SK-N-SH (cell line): ENCODE measurements around the gene SVBP. TPM values are rescaled to one million over a fixed set of nuclear protein-coding genes. Genes with fewer than 3 reads are reported as not detected.

Experiments
- CTCF ChIA-PET: fragments of 300-600, 350-600 bp; formaldehyde crosslinking; extraction: SDS; loops from one replicate; lab custom pipeline; 2021; lab: Yijun Ruan, JAX
- POLR2A ChIA-PET: fragments of 350-600 bp; sonication (Branson Sonifier 250); formaldehyde crosslinking; extraction: SDS; loops from one replicate; lab custom pipeline; 2020; ENCODE audit warnings: antibody characterized with exemption, inconsistent platforms; lab: Yijun Ruan, JAX
- DNase-seq: peaks from one replicate; pipeline ENCODE4 v3.0.0; 2012
- H2AFZ ChIP-seq: fragments of 200-600 bp; sonication (generic); 2 replicates; pipeline ENCODE4 v1.8.1; 2016; ENCODE audit warnings: antibody characterized with exemption, mild to moderate bottlenecking, low read depth
- H3F3A ChIP-seq: fragments of 200-600 bp; sonication (generic); replicated peaks from 2 replicates; pipeline ENCODE3; 2016; ENCODE audit warnings: antibody characterized with exemption, mild to moderate bottlenecking; ENCODE audit not compliant: insufficient read depth
- H3K27ac ChIP-seq, 2 experiments: fragments of 200-500 bp in 1 of 2; fragments of 200-600 bp in 1 of 2; sonication (Bioruptor generic) in 1 of 2; sonication (generic), shearing (Covaris generic) in 1 of 2; 2 replicates each; pipeline versions ENCODE4 v1.5.1 to v1.6.1; 2014 to 2016; ENCODE audit warnings: low read depth in 2 of 2, inconsistent platforms in 1 of 2, low read length in 1 of 2, mild to moderate bottlenecking in 1 of 2, mixed read lengths in 1 of 2
- H3K27me3 ChIP-seq: fragments of 200-600 bp; sonication (generic), shearing (Covaris generic); 2 replicates; pipeline ENCODE4 v1.6.1; 2016; ENCODE audit warnings: mixed run types; ENCODE audit not compliant: insufficient read depth
- H3K36me3 ChIP-seq, 2 experiments: fragments of 200-500 bp in 1 of 2; fragments of 200-600 bp in 1 of 2; sonication (Bioruptor generic) in 1 of 2; sonication (generic) in 1 of 2; replicated peaks in 1 of 2; 2 replicates each; pipeline versions ENCODE3 to v1.5.1; 2014 to 2016; ENCODE audit warnings: low read length in 1 of 2, mild to moderate bottlenecking in 1 of 2; ENCODE audit not compliant: insufficient read depth in 2 of 2, control insufficient read depth in 1 of 2
- H3K4me1 ChIP-seq, 2 experiments: fragments of 200-500 bp in 1 of 2; fragments of 200-600 bp in 1 of 2; sonication (Bioruptor generic) in 1 of 2; sonication (generic), shearing (Covaris generic) in 1 of 2; 2 replicates each; pipeline versions ENCODE4 v1.5.1 to v1.6.1; 2014 to 2016; ENCODE audit warnings: low read depth in 1 of 2, low read length in 1 of 2, mixed run types in 1 of 2; ENCODE audit not compliant: insufficient read depth in 2 of 2, control insufficient read depth in 1 of 2
- H3K4me2 ChIP-seq: fragments of 200-600 bp; sonication (generic), shearing (Covaris generic); 2 replicates; pipeline ENCODE4 v1.6.1; 2017; ENCODE audit warnings: mixed run types
- H3K4me3 ChIP-seq, 2 experiments: fragments of 200-500 bp in 1 of 2; fragments of 200-600 bp in 1 of 2; sonication (Bioruptor generic) in 1 of 2; sonication (generic), shearing (Covaris generic) in 1 of 2; 2 replicates each; pipeline versions ENCODE4 v1.5.1 to v1.8.1; 2014 to 2016; ENCODE audit warnings: low read depth in 2 of 2, inconsistent platforms in 1 of 2, low read length in 1 of 2, mild to moderate bottlenecking in 1 of 2, mixed read lengths in 1 of 2, moderate library complexity in 1 of 2
- H3K79me2 ChIP-seq: fragments of 200-600 bp; sonication (generic); 2 replicates; pipeline ENCODE4 v1.8.1; 2017; ENCODE audit warnings: mild to moderate bottlenecking; ENCODE audit not compliant: insufficient read depth
- H3K9ac ChIP-seq: fragments of 200-600 bp; sonication (generic); 2 replicates; pipeline ENCODE4 v1.6.1; 2017; ENCODE audit warnings: mixed run types
- H3K9me2 ChIP-seq: fragments of 200-600 bp; sonication (generic); 2 replicates; pipeline ENCODE4 v1.6.1; 2017; ENCODE audit warnings: mixed run types
- H3K9me3 ChIP-seq: fragments of 200-600 bp; sonication (generic); 2 replicates; pipeline ENCODE4 v1.6.1; 2017; ENCODE audit warnings: mixed run types, mild to moderate bottlenecking, moderate library complexity
- H4K20me1 ChIP-seq: fragments of 200-600 bp; sonication (generic); 2 replicates; pipeline ENCODE4 v1.6.1; 2017; ENCODE audit warnings: mild to moderate bottlenecking, mixed run types; ENCODE audit not compliant: insufficient read depth
- FOSL2 ChIP-seq: IDR thresholded peaks from 2 replicates; pipeline ENCODE4 v1.4.0; 2012; ENCODE audit warnings: low read depth, mild to moderate bottlenecking, moderate library complexity, borderline replicate concordance
- FOXM1 ChIP-seq: IDR thresholded peaks from 2 replicates; pipeline ENCODE4 v1.4.0; 2012; ENCODE audit warnings: low read depth, mild to moderate bottlenecking
- JUND ChIP-seq: IDR thresholded peaks from 2 replicates; pipeline ENCODE4 v1.4.0; 2012
- MXI1 ChIP-seq: IDR thresholded peaks from 2 replicates; pipeline ENCODE4 v1.6.1; 2012; ENCODE audit warnings: mild to moderate bottlenecking, low read depth, low read length, improper control_type of control experiment
- NFIC ChIP-seq: IDR thresholded peaks from 2 replicates; pipeline ENCODE4 v1.4.0; 2012; ENCODE audit warnings: borderline replicate concordance
- POLR2AphosphoS5 ChIP-seq: IDR thresholded peaks from 2 replicates; pipeline ENCODE4 v1.6.1; 2012; ENCODE audit warnings: low read depth, low read length
- RCOR1 ChIP-seq: fragments of 150-350 bp; IDR thresholded peaks from 2 replicates; pipeline ENCODE4 v1.6.1; 2017; ENCODE audit warnings: antibody characterized with exemption, low read length
- RFX5 ChIP-seq: IDR thresholded peaks from 2 replicates; pipeline ENCODE4 v1.6.1; 2012; ENCODE audit warnings: mild to moderate bottlenecking, improper control_type of control experiment, low read length
- RXRA ChIP-seq: IDR thresholded peaks from 2 replicates; pipeline ENCODE4 v1.4.0; 2012; ENCODE audit warnings: low read depth, mild to moderate bottlenecking, borderline replicate concordance
- SMC3 ChIP-seq: IDR thresholded peaks from 2 replicates; pipeline ENCODE4 v1.6.1; 2012; ENCODE audit warnings: low read depth, low read length, improper control_type of control experiment
- TCF12 ChIP-seq: IDR thresholded peaks from 2 replicates; pipeline ENCODE4 v1.4.0; 2012
- TEAD4 ChIP-seq: IDR thresholded peaks from 2 replicates; pipeline ENCODE4 v1.4.0; 2012; ENCODE audit warnings: mild to moderate bottlenecking, borderline replicate concordance; ENCODE audit not compliant: insufficient read depth
- YY1 ChIP-seq: IDR thresholded peaks from 2 replicates; pipeline ENCODE4 v1.4.0; 2012; ENCODE audit warnings: low read depth, mild to moderate bottlenecking
- WGBS: methylation state at CpG from one replicate; pipeline ENCODE4 v1.1.6; 2017; ENCODE audit warnings: low lambda C conversion rate; 5-methylcytosine and 5-hydroxymethylcytosine counted together
- polyA plus RNA-seq, 3 experiments: library from polyadenylated mRNA; depleted of rRNA; stranded (reverse); fragments of >200 nt; gene quantifications; 2 replicates each; pipeline ENCODE4 v1.2.3, GENCODE V29; 2012
- TF ChIP-seq, protein P1 (sequence below): IDR thresholded peaks from 2 replicates; pipeline ENCODE4 v1.4.0; 2012; ENCODE audit warnings: low read depth, borderline replicate concordance
- TF ChIP-seq, protein P2 (sequence below): fragments of 150-350 bp; IDR thresholded peaks from 2 replicates; pipeline ENCODE4 v1.6.1; 2017; ENCODE audit warnings: antibody characterized with exemption, low read length, low read depth, borderline replicate concordance
- TF ChIP-seq, protein P3 (sequence below): IDR thresholded peaks from 2 replicates; pipeline ENCODE4; 2012
- TF ChIP-seq, protein P4 (sequence below): IDR thresholded peaks from 2 replicates; pipeline ENCODE4 v1.4.0; 2012; ENCODE audit warnings: low read depth

The SVBP gene
- polyA plus RNA-seq, 1 of the 3 experiments (the other 2 are of a cell fraction) = 18.6 TPM

DNA sequence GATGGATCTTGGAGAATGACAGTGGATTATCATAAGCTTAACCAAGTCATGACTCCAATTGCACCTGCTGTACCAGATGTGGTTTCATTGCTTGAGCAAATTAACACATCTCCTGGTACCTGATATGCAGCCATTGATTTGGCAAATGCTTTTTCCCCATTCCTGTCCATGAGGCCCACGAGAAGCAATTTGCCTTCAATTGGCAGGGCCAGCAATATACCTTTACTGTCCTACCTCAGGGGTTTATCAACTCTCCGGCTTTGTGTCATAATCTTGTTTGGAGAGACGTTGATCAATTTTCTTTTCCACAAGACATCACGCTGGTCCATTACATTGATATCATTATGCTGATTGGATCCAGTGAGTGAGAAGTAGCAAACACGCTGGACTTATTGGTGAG lies 49.4 kb upstream of the SVBP start:
- H3K27ac ChIP-seq = no peak overlapping the region
- no peaks in the 10 kb centered on the region for H3F3A ChIP-seq
- ChIA-PET CTCF (interaction anchor here (1.7 kb wide), 1 partner anchor 14 kb away, joined by 4 read pairs; no protein-coding TSS in a partner anchor), POLR2A (no interaction called here)
- no peak overlapping the region for H3K4me3 ChIP-seq
- H4K20me1 ChIP-seq = no peaks in the 10 kb centered on the region
- no peaks in the 10 kb centered on the region for H3K79me2 ChIP-seq
- no peaks in the 10 kb centered on the region for H3K4me1 ChIP-seq
- no peak for DNase-seq
- no peak overlapping the region for H3K9ac ChIP-seq
- H3K9me3 ChIP-seq = no peaks in the 10 kb centered on the region
- H3K27me3 ChIP-seq = no peaks in the 10 kb centered on the region; the same call in 1 of the 2 replicates
- H3K36me3 ChIP-seq = no peaks in the 10 kb centered on the region
- 27% methylated on average over 5 of the region's 5 CpGs for WGBS
- H3K9me2 ChIP-seq = no peaks in the 10 kb centered on the region
- H2AFZ ChIP-seq = no peak overlapping the region
- TF ChIP-seq, protein P1, sequence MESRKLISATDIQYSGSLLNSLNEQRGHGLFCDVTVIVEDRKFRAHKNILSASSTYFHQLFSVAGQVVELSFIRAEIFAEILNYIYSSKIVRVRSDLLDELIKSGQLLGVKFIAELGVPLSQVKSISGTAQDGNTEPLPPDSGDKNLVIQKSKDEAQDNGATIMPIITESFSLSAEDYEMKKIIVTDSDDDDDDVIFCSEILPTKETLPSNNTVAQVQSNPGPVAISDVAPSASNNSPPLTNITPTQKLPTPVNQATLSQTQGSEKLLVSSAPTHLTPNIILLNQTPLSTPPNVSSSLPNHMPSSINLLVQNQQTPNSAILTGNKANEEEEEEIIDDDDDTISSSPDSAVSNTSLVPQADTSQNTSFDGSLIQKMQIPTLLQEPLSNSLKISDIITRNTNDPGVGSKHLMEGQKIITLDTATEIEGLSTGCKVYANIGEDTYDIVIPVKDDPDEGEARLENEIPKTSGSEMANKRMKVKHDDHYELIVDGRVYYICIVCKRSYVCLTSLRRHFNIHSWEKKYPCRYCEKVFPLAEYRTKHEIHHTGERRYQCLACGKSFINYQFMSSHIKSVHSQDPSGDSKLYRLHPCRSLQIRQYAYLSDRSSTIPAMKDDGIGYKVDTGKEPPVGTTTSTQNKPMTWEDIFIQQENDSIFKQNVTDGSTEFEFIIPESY = no peak
- TF ChIP-seq, protein P2, sequence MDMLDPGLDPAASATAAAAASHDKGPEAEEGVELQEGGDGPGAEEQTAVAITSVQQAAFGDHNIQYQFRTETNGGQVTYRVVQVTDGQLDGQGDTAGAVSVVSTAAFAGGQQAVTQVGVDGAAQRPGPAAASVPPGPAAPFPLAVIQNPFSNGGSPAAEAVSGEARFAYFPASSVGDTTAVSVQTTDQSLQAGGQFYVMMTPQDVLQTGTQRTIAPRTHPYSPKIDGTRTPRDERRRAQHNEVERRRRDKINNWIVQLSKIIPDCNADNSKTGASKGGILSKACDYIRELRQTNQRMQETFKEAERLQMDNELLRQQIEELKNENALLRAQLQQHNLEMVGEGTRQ = no peak
- no peak for TF ChIP-seq FOSL2
- no peak for TF ChIP-seq RXRA
- H3K4me2 ChIP-seq = no peak overlapping the region

DNA sequence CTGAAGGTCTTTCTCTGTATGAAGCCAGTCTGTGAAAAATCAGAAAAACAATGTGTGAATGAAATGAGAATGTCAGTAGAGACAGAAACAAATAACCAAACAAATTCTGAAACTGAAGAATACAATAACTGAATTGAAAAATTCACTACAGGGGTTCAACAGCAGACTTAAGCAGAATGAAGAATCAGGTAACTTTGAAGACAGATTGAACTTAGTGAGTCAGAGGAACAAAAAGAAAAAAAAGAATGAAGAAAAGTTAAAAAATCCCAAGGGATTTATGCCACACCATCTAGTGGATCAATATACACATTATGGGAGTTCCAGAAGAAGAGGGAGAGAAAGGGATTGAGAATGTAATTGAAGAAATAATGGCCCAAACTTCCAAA lies 43.8 kb upstream of the SVBP start:
- Histone ChIP-seq H2AFZ (no peak overlapping the region), H3K36me3 (no peaks in the 10 kb centered on the region), H3K9me2 (no peaks in the 10 kb centered on the region), H3K4me3 (no peak overlapping the region), H3K27ac (no peak overlapping the region), H3K4me2 (no peak overlapping the region), H3K4me1 (no peaks in the 10 kb centered on the region), H3K79me2 (no peaks in the 10 kb centered on the region), H3K9me3 (no peaks in the 10 kb centered on the region), H3K9ac (no peak overlapping the region), H3F3A (no peaks in the 10 kb centered on the region), H3K27me3 (no peaks in the 10 kb centered on the region; the same call in 1 of the 2 replicates), H4K20me1 (no peaks in the 10 kb centered on the region)
- ChIA-PET POLR2A (no interaction called here), CTCF (interaction anchor here (1.4 kb wide), 1 partner anchor 15 kb away, joined by 3 read pairs; the partner anchor contains the start of gene ZNF691)
- DNase-seq = no peak
- TF ChIP-seq YY1 = no peak

DNA sequence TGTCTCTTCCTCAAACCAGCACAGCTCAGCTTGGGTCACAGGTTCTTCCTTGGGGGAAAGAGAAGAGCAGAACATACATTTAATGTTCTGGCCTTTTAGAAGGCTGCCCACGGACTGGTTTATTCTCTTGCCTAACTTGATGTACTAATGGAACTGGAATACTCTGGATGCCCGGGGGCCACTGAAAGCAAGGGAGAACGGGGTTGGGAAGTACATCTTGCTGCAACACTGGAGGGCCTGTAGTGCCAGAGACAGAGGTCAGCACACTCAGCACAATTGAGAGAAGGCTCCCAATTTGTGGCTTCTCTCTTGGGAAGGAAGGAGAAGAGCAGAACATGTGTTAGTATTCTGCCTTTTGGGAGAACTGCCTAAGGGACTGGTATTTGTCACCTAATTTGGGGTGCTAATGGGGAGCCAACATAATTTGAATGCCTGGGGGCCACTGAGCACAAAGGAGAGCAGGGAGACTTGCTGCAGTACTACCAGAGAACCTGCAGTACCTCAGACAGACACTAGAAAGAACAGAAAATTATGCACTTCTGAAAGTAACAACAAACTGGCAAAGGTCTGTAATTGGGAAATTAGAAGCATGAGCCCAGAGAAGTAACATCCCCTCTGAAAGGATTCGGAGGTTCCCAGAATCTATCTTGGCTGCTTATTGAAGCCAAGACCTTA lies 43.3 kb upstream of the SVBP start:
- no peaks in the 10 kb centered on the region for H3F3A ChIP-seq
- H3K9me2 ChIP-seq = no peaks in the 10 kb centered on the region
- no peaks in the 10 kb centered on the region; the same call in 1 of the 2 replicates for H3K27me3 ChIP-seq
- no peaks in the 10 kb centered on the region for H3K4me1 ChIP-seq
- H3K4me3 ChIP-seq = no peak overlapping the region
- POLR2A ChIA-PET = no interaction called here
- H3K36me3 ChIP-seq = no peaks in the 10 kb centered on the region
- 25% methylated on average over 4 of the region's 4 CpGs for WGBS
- H4K20me1 ChIP-seq = no peaks in the 10 kb centered on the region
- no peak for DNase-seq
- H3K9me3 ChIP-seq = no peaks in the 10 kb centered on the region
- no peak overlapping the region for H3K9ac ChIP-seq
- no peak overlapping the region for H3K4me2 ChIP-seq
- H3K27ac ChIP-seq = no peak overlapping the region
- no peaks in the 10 kb centered on the region for H3K79me2 ChIP-seq
- CTCF ChIA-PET = interaction anchor here (1.9 kb wide), 1 partner anchor 83 kb away, joined by 5 read pairs; no protein-coding TSS in a partner anchor
- no peak overlapping the region for H2AFZ ChIP-seq
- no peak for TF ChIP-seq MXI1
- TF ChIP-seq, protein P2 = no peak
- no peak for TF ChIP-seq TCF12
- TF ChIP-seq RFX5 = no peak
- no peak for TF ChIP-seq NFIC
- TF ChIP-seq, protein P3, sequence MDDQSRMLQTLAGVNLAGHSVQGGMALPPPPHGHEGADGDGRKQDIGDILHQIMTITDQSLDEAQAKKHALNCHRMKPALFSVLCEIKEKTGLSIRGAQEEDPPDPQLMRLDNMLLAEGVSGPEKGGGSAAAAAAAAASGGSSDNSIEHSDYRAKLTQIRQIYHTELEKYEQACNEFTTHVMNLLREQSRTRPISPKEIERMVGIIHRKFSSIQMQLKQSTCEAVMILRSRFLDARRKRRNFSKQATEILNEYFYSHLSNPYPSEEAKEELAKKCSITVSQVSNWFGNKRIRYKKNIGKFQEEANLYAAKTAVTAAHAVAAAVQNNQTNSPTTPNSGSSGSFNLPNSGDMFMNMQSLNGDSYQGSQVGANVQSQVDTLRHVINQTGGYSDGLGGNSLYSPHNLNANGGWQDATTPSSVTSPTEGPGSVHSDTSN = no peak
- no peak for TF ChIP-seq SMC3
- TF ChIP-seq, protein P4, sequence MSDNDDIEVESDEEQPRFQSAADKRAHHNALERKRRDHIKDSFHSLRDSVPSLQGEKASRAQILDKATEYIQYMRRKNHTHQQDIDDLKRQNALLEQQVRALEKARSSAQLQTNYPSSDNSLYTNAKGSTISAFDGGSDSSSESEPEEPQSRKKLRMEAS = no peak
- TF ChIP-seq RCOR1 = no peak
- TF ChIP-seq POLR2AphosphoS5 = no peak
- no peak for TF ChIP-seq FOSL2
- no peak for TF ChIP-seq JUND
- no peak for TF ChIP-seq FOXM1
- no peak for TF ChIP-seq TEAD4
- TF ChIP-seq YY1 = no peak
